Tibial nerve (tissue), 4 donors: ENCODE data around the gene PALS1. TPM values are rescaled to one million over a fixed set of nuclear protein-coding genes. Genes with fewer than 3 reads are reported as not detected.
A peak's percentile ranks its signal among the peaks of the same experiment; 100 is the strongest.

ENCODE experiments used
- DNase-seq, 2 donors: peaks; one replicate each; pipeline ENCODE4 v3.0.0-alpha.2; 2019; ENCODE audit warnings: low spot score in 2 of 2
- H3K27ac ChIP-seq, 4 donors: fragments of 200-600 bp; sonication (generic) in 3 of 4; one replicate each; pipeline ENCODE4 v1.5.1; 2017 to 2019; ENCODE audit warnings: mild to moderate bottlenecking in 1 of 4
- H3K27me3 ChIP-seq, 2 donors: fragments of 200-600 bp; sonication (generic) in 1 of 2; one replicate each; pipeline versions ENCODE4 v1.5.1 to v1.6.0; 2017 to 2019
- H3K36me3 ChIP-seq, 3 donors: fragments of 200-600 bp; sonication (generic); one replicate each; pipeline ENCODE4 v1.5.1; 2018 to 2019
- H3K4me1 ChIP-seq, 4 donors: fragments of 200-600 bp; sonication (generic) in 3 of 4; one replicate each; pipeline ENCODE4 v1.5.1; 2017 to 2019
- H3K4me3 ChIP-seq, 4 donors: fragments of 200-600 bp; sonication (generic) in 3 of 4; one replicate each; pipeline ENCODE4 v1.5.1; 2017 to 2019; ENCODE audit warnings: mild to moderate bottlenecking in 1 of 4, moderate library complexity in 1 of 4
- H3K9me3 ChIP-seq, 4 donors: fragments of 200-600 bp; sonication (generic) in 3 of 4; one replicate each; pipeline ENCODE4 v1.5.1; 2017 to 2019
- EP300 ChIP-seq, 2 donors: sonication (generic); formaldehyde crosslinking; IDR thresholded peaks; one replicate each; pipeline ENCODE4 v1.6.1; 2017; ENCODE audit warnings: antibody characterized with exemption in 2 of 2, mild to moderate bottlenecking in 1 of 2
- POLR2A ChIP-seq, 2 donors: fragments of 450-650 bp; IDR thresholded peaks; one replicate each; pipeline ENCODE4 v1.6.1; 2017; ENCODE audit warnings: antibody characterized with exemption in 2 of 2, mild to moderate bottlenecking in 2 of 2, moderate library complexity in 2 of 2
- WGBS, 2 donors: methylation state at CpG; one replicate each; pipeline ENCODE4 v1.1.5; 2018; 5-methylcytosine and 5-hydroxymethylcytosine counted together
- total RNA-seq, 4 donors: library from RNA; depleted of rRNA; stranded (reverse); fragments of >200 nt; gene quantifications; one replicate each; pipeline ENCODE4 v1.1.0, GENCODE V29; 2016
- TF ChIP-seq, protein P1 (sequence below), 5 experiments: fragments of 200-600 bp in 3 of 5; fragments of 450-650 bp in 2 of 5; sonication (generic) in 3 of 5; IDR thresholded peaks; one replicate each; pipeline ENCODE4 v1.5.1; 2016 to 2019; ENCODE audit warnings: antibody characterized with exemption in 5 of 5, mild to moderate bottlenecking in 3 of 5, moderate library complexity in 2 of 5

PALS1 gene
- total RNA-seq = 10 to 100 TPM; 20.1 to 24.6 (median 22.9) TPM

DNA sequence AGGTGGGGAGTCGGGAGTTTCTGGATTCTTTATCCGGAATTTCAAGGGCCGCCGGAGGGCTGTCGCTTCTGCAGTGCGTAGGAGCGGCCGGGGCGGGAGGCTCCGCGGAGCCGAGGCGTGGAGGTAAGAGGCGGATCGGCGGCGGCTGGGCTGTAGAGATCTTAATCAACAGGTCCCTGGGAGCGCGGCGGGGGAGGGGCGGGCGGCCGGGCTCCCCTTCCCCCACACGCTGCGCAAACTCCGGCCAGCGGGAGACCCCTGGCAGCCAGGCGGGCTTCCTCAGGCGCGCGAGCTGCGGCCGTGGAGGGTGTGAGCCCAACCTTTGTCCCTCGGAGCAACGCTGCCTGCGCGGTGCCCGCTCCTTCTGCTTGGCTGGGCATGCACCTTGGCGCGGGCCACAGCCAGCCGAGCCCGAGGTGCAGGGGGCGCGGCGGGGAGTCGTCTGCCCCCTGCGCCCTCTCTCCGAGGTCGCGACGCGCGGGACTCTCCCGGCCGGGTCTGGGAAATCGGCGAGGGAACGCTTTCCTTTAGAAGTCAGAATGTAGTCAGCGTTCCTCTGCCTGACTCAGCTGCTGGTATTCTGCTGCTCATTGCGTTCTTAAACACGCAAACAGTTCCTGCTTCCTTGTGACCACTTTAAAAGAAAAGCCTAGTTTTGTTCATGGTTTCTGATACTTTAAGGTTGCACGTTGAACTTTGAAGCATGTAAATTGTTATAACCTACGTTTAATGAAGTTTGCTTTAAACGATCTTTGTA is at the start of gene PALS1:
Gene PALS1 (plus strand): TSS at position 25 of the 757 bp plus-strand sequence. CDS start 37,736 bp downstream, outside the sequence.
- peaks cover 0 to 28% (median 0%) of the 10 kb centered on the region in 4 donors for H3K4me1 ChIP-seq
- WGBS, 2 donors = 0 to 1% methylated on average over 33 to 41 of the region's 64 CpGs
- H3K36me3 ChIP-seq = no peaks in the 10 kb centered on the region
- H3K4me3 ChIP-seq = peak within 1 kb of the TSS; percentile 79 to 100 (median 92)
- no peaks in the 10 kb centered on the region for H3K27me3 ChIP-seq
- peak within 1 kb of the TSS; percentile 93 to 100 (median 98) for H3K27ac ChIP-seq
- H3K9me3 ChIP-seq = no peaks in the 10 kb centered on the region
- DNase-seq = peak in 1 of 2 donors; percentile 23
- TF ChIP-seq EP300 (IDR thresholded peaks at IDR 0.05) (peak in 1 of 2 donors; percentile 55), POLR2A (IDR thresholded peaks at IDR 0.05) (peak in 1 of 2 donors; percentile 5)
- TF ChIP-seq, protein P1, sequence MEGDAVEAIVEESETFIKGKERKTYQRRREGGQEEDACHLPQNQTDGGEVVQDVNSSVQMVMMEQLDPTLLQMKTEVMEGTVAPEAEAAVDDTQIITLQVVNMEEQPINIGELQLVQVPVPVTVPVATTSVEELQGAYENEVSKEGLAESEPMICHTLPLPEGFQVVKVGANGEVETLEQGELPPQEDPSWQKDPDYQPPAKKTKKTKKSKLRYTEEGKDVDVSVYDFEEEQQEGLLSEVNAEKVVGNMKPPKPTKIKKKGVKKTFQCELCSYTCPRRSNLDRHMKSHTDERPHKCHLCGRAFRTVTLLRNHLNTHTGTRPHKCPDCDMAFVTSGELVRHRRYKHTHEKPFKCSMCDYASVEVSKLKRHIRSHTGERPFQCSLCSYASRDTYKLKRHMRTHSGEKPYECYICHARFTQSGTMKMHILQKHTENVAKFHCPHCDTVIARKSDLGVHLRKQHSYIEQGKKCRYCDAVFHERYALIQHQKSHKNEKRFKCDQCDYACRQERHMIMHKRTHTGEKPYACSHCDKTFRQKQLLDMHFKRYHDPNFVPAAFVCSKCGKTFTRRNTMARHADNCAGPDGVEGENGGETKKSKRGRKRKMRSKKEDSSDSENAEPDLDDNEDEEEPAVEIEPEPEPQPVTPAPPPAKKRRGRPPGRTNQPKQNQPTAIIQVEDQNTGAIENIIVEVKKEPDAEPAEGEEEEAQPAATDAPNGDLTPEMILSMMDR (IDR thresholded peaks at IDR 0.05) = no peak

DNA sequence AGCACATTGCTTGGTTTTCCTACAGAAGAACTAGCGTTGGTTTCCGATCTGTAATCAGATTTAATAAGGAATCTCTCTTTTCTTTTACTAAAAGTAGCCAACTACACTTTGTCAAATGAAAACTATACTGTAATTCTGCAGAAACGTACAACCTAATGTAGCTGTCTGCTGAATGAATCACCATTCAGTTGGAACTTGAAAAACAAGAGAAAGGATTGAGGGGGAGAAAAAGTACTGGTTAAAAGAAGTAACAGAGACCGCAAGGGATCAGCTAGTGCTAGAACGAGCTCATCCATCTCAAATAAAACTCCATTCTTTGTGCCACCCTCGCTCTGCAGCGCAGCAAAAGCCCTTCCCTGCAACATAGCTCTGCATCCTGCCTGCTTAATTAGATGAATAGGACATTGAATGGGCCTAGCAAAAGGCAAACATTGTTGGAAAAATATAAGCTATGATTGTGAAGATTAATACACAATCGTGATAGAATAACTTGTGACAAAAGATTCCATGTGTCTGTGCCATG is 49.4 kb upstream of the PALS1 start:
- Histone ChIP-seq H3K4me3 (no peak overlapping the region), H3K36me3 (no peaks in the 10 kb centered on the region), H3K9me3 (no peaks in the 10 kb centered on the region), H3K27me3 (no peaks in the 10 kb centered on the region), H3K27ac (peak overlapping the region in 1 of 4 donors; percentile 4), H3K4me1 (peaks cover 0 to 12% (median 0%) of the 10 kb centered on the region in 4 donors)
- DNase-seq = no peak
- WGBS, 2 donors = 42 to 52% methylated on average over 8 of the region's 8 CpGs
- TF ChIP-seq, protein P1 (IDR thresholded peaks at IDR 0.05) = no peak
- TF ChIP-seq POLR2A (IDR thresholded peaks at IDR 0.05) = no peak
- no peak for TF ChIP-seq EP300 (IDR thresholded peaks at IDR 0.05)

DNA sequence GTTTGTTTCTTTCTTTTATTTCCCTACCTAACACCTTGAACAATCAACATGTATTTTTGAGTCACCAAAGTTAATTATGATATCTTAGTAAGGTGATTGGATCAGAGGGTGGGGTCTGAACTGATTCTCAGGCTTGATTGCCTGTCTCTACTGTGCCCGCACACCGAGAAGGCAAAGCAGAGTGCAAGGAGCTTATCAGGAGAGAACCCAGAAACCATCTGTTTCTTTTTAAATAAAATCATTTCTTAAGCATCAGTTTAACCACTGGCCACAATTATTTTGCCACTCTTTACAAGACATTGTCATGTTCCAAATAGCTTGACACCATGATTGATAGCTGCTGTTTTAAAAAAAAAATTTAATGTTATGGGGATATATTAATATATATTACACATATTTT is 48.9 kb upstream of the PALS1 start:
- Histone ChIP-seq H3K4me1 (peaks cover 0 to 8% (median 0%) of the 10 kb centered on the region in 4 donors), H3K27ac (no peak overlapping the region), H3K27me3 (no peaks in the 10 kb centered on the region), H3K36me3 (no peaks in the 10 kb centered on the region), H3K4me3 (no peak overlapping the region), H3K9me3 (no peaks in the 10 kb centered on the region)
- no peak for DNase-seq
- no peak for TF ChIP-seq POLR2A (IDR thresholded peaks at IDR 0.05)
- TF ChIP-seq, protein P1 (IDR thresholded peaks at IDR 0.05) = no peak
- TF ChIP-seq EP300 (IDR thresholded peaks at IDR 0.05) = no peak
- 89% methylated on average over 2 of the region's 2 CpGs for WGBS, 2 donors

DNA sequence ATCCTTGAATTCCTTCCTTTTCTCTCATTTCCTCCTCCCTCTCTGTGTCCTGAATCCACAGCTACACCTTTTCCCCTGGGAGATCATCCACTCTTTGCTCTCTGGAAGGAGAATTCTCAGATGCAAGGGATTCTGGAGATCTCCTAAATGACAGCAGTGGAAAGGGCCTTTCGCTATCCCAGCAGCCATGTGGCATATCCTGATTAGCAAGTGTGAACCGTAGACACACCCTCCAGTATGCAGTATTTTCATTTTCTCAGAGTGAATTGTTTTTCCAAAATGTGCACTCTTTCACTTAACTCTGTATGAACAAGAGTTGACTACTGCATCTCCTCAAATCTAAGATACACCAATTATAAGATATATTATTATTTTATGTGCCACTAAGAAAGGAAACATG is 46.0 kb upstream of the PALS1 start:
- no peak for DNase-seq
- 55 to 59% methylated on average over 2 of the region's 2 CpGs for WGBS, 2 donors

More for the DNA sequence above, 46.0 kb upstream of the PALS1 start:
- TF ChIP-seq, protein P1 (IDR thresholded peaks at IDR 0.05) = no peak
- TF ChIP-seq EP300 (IDR thresholded peaks at IDR 0.05) (no peak), POLR2A (IDR thresholded peaks at IDR 0.05) (no peak)
- Histone ChIP-seq H3K4me3 (no peak overlapping the region), H3K9me3 (no peaks in the 10 kb centered on the region), H3K27me3 (no peaks in the 10 kb centered on the region), H3K27ac (no peak overlapping the region), H3K4me1 (peaks cover 0 to 8% (median 0%) of the 10 kb centered on the region in 4 donors), H3K36me3 (no peaks in the 10 kb centered on the region)
